Measurements from ENCODE around the gene GNG3. TPM values are rescaled to one million over a fixed set of nuclear protein-coding genes. Genes with fewer than 3 reads are reported as not detected.

Gene GNG3
- total and polyA plus RNA-seq, 2 of the 4 experiments (the other 2 are of a cell fraction) = not detected

DNA sequence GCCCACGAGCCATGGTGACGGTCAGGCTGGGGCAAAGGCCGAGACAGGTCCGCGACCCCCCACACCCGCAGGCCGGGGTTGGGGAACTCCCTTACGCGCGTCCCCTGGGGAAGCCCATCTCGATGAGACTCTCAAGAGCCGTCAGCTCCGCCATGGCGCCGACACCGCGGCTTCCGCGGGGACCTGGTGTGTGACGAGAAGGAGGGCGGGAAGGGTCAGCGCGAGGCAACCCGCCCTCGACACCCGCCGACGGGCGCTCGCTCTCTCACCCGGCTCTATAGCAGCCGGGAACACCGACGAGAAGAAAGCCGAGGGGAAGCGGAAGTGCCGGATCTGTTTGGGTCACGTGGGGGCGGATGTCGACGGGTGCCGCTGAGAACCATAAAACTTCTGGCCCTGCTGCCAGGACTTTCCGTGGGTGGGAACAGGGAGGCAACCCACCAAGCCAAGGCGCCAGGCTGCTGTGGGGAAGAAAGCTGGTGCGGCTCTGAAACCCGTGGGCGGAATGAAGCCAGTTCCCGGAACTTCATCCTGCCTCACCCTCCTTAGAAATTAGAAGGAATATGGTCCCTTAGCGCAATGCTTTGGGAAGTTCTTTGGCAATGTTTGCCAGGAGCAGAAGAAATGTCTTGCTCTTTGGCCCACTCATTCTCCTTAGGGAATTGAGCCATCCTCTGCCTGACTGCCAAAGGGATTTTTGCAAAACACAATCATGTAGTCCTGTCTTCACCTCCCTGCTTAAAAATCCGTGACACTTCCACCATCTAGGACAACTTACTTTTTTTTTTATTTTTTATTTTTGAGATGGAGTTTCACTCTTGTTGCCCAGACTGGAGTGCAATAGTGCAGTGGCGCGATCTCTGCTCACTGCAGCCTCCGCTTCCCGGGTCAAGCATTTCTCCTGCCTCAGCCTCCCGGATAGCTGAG, 28.4 kb upstream of the GNG3 start, which contains the start of gene UBXN1:
UBXN1 (minus strand) TSS at position 304 of the 927 bp plus-strand sequence; CDS start at position 154, 150 bp downstream.
- Histone ChIP-seq H2BK15ac (ENCODE audit: low read depth, low read length) (peak within 1 kb of the TSS; percentile 83; the same call in 1 of the 3 replicates), H2BK20ac (ENCODE audit: low read depth, low read length) (peak within 1 kb of the TSS; percentile 44), H2AK9ac (replicated peaks; ENCODE audit: low read depth, low read length, poor library complexity) (peak within 1 kb of the TSS; percentile 98), H2BK5ac (ENCODE audit: low read depth, low read length, poor library complexity, severe bottlenecking) (peak within 1 kb of the TSS; percentile 86), H3K4me1 (ENCODE audit: control insufficient read depth, insufficient read depth, low read length) (peaks cover 8% of the 10 kb centered on the region), H3K4me3 (ENCODE audit: insufficient read depth, low read depth, low read length) (peak within 1 kb of the TSS; percentile 94), H3K36me3 (ENCODE audit: control insufficient read depth, insufficient read depth, low read length) (peaks cover 15% of the 10 kb centered on the region), H2AFZ (replicated peaks; ENCODE audit: low read length, poor library complexity) (peak within 1 kb of the TSS; percentile 97), H3K27me3 (ENCODE audit: control insufficient read depth, insufficient read depth, low read length) (no peaks in the 10 kb centered on the region), H2BK120ac (ENCODE audit: low read depth, low read length) (peak within 1 kb of the TSS; percentile 70), H3K79me1 (ENCODE audit: low read depth in 1 of 2, low read length in 2 of 2) (peaks cover 5 to 24% of the 10 kb centered on the region in 2 experiments; a peak in 3 of 4 replicates), H3K27ac (ENCODE audit: insufficient read depth, low read length) (peak within 1 kb of the TSS; percentile 96), H3K9me3 (ENCODE audit: control insufficient read depth, insufficient read depth, low read length) (no peaks in the 10 kb centered on the region), H3K14ac (replicated peaks; ENCODE audit: low read depth, low read length) (peak within 1 kb of the TSS; percentile 90), H3K9ac (ENCODE audit: low read depth, low read length) (peak within 1 kb of the TSS; percentile 96), H3K4ac (ENCODE audit: low read depth, low read length) (peak within 1 kb of the TSS; percentile 85), H3K23ac (ENCODE audit: low read depth, low read length) (peak within 1 kb of the TSS; percentile 84), H3K56ac (ENCODE audit: extremely low read depth, insufficient read depth, low read length) (peak within 1 kb of the TSS; percentile 86), H3K4me2 (ENCODE audit: low read depth, low read length) (peak within 1 kb of the TSS; percentile 99), H4K5ac (ENCODE audit: low read depth, low read length) (peak within 1 kb of the TSS; percentile 99), H3K18ac (ENCODE audit: low read depth, low read length) (peak within 1 kb of the TSS; percentile 87), H4K91ac (ENCODE audit: insufficient read depth, low read depth, low read length) (peak within 1 kb of the TSS; percentile 92), H4K8ac (ENCODE audit: low read depth in 2 of 2, low read length in 2 of 2) (peak within 1 kb of the TSS; percentile 97 to 98), H3K9me1 (ENCODE audit: insufficient read depth, low read length) (peaks cover 4% of the 10 kb centered on the region; the same call in 1 of the 2 replicates), H2AK5ac (ENCODE audit: low read depth, low read length) (peak within 1 kb of the TSS; percentile 76), H4K20me1 (ENCODE audit: insufficient read depth, low read length) (no peaks in the 10 kb centered on the region)
- BruUV-seq (replicated peaks) = no TSS peak
- dilution Hi-C loops (cut with HindIII; ENCODE audit: low sequenced_read_pairs, unreplicated experiment) = no loop called here
- ATAC-seq (ENCODE audit: low read depth) (peak; percentile 73), DNase-seq (peak; percentile 83)
- intact Hi-C loops (cut with micrococcal nuclease) = loop anchor here (1.0 kb wide), 1 partner anchor 8 kb away; the partner anchor contains the start of gene UQCC3
- CTCF ChIA-PET = interaction anchor here (0.7 to 1.4 kb wide), 2 partner anchors 10 to 85 kb away, joined by 3 to 5 read pairs; partner anchors contain the start of gene LRRN4CL
- 0% methylated on average over 1 of the region's 55 CpGs; no CpG with 5 or more reads in 1 of the 2 experiments for WGBS, 2 experiments (ENCODE audit: extremely low coverage in 2 of 2, insufficient read length in 1 of 2)
- in situ Hi-C loops (cut with MboI; ENCODE audit: low sequenced_read_pairs) = no loop called here
- POLR2A ChIA-PET (ENCODE audit: unreplicated experiment) = interaction anchor here (1.5 kb wide), 1 partner anchor 14 kb away, joined by 10 read pairs; the partner anchor contains the start of genes C11orf98 and CSKMT
- TF ChIP-seq POLR2A (IDR thresholded peaks at IDR 0.05; ENCODE audit: low read depth, low read length) (peak; percentile 80), MAZ (IDR thresholded peaks at IDR 0.05; ENCODE audit: borderline replicate concordance, low read depth, low read length) (no peak), MAFK (IDR thresholded peaks at IDR 0.05; ENCODE audit: low read depth, low read length) (no peak), RAD21 (IDR thresholded peaks at IDR 0.05; ENCODE audit: low read length) (no peak), SMC3 (IDR thresholded peaks at IDR 0.05; ENCODE audit: low read depth, low read length) (no peak), RCOR1 (IDR thresholded peaks at IDR 0.05; ENCODE audit: insufficient replicate concordance, low read length) (no peak), CEBPB (IDR thresholded peaks at IDR 0.05; ENCODE audit: low read depth, low read length) (peak; percentile 13; the same call in 1 of the 2 replicates), RFX5 (IDR thresholded peaks at IDR 0.05; ENCODE audit: low read depth, low read length) (no peak), NFE2L2 (IDR thresholded peaks at IDR 0.05; ENCODE audit: low read depth, low read length) (no peak), BHLHE40 (IDR thresholded peaks at IDR 0.05; ENCODE audit: low read depth, low read length) (peak; percentile 55; the same call in 1 of the 2 replicates), MXI1 (IDR thresholded peaks at IDR 0.05; ENCODE audit: borderline replicate concordance, low read depth, low read length) (no peak), FOS (IDR thresholded peaks at IDR 0.05; ENCODE audit: low read depth, low read length) (no peak), CHD1 (IDR thresholded peaks at IDR 0.05; ENCODE audit: low read depth, low read length) (no peak)
- TF ChIP-seq, protein P1, sequence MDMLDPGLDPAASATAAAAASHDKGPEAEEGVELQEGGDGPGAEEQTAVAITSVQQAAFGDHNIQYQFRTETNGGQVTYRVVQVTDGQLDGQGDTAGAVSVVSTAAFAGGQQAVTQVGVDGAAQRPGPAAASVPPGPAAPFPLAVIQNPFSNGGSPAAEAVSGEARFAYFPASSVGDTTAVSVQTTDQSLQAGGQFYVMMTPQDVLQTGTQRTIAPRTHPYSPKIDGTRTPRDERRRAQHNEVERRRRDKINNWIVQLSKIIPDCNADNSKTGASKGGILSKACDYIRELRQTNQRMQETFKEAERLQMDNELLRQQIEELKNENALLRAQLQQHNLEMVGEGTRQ (IDR thresholded peaks at IDR 0.05; ENCODE audit: low read depth, low read length) = peak; percentile 98
- TF ChIP-seq, protein P2, sequence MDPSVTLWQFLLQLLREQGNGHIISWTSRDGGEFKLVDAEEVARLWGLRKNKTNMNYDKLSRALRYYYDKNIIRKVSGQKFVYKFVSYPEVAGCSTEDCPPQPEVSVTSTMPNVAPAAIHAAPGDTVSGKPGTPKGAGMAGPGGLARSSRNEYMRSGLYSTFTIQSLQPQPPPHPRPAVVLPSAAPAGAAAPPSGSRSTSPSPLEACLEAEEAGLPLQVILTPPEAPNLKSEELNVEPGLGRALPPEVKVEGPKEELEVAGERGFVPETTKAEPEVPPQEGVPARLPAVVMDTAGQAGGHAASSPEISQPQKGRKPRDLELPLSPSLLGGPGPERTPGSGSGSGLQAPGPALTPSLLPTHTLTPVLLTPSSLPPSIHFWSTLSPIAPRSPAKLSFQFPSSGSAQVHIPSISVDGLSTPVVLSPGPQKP (IDR thresholded peaks at IDR 0.05; ENCODE audit: borderline replicate concordance, low read depth, low read length) = no peak

All from IMR-90 (cell line).